GOT3 (cell line): Measurements from ENCODE around the gene PPM1H.
"Not testable (repeated sequence)": the region's sequence is repeated elsewhere in the genome, so short reads cannot be mapped to it uniquely, and the experiment has no call there.

Experiments used
- DNase-seq: peaks from one replicate; lab custom pipeline; 2025; ENCODE audit warnings: mixed read lengths; lab: John Stamatoyannopoulos, UW

PPM1H gene

DNA sequence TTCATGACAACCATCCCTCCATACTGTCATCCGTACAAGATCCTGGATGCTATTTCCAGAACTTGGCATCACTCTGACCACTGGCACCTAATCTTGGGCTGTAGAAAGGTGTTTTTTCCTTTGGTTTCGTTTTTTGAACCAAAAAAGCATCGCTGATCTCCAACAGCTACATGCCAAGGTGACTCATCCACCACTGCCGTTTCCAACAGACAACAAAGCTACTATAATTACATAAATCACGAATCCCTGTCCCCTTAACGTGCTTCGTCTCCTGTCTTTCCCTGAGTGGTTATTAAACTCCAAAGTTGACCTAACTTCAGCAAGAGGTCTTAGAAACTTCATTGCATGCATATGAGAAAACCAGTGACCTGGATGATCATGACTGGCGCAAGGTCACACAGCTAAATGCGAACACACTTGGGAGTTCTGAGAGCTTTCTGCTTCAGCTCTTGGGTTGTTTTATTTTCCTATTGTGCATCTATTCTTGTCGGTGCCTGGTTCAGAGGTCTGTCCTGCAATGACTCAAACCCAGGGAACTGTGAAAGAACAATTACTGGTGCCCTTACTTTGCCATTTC, 99.9 kb downstream of the PPM1H start:
- DNase-seq: no peak

- no peak for DNase-seq
These were observed 100.5 kb downstream of the PPM1H start for GRCh38 chr12:62834406-62834805.

DNA sequence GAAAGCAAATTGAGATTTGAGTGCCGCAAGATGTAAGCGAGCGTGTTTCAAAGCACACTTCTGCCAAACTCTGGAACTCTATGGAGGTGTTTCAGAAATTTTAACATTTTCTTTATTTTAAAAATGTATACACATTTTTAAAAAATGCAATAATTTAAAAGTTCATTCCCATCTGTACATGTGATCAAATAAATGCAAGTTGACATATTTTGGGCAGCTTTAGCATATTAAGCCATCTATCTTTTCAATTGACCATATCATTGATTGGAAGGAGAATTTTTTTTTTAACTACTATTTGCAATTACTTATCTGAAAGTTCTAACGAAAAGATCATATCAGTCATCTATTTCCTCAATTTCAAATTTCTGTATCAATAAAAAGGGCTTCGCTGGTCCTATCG, 101.3 kb downstream of the PPM1H start:
- DNase-seq: no peak

GRCh38 chr12:62832558-62832957, 102.4 kb downstream of the PPM1H start:
- no peak for DNase-seq

DNA sequence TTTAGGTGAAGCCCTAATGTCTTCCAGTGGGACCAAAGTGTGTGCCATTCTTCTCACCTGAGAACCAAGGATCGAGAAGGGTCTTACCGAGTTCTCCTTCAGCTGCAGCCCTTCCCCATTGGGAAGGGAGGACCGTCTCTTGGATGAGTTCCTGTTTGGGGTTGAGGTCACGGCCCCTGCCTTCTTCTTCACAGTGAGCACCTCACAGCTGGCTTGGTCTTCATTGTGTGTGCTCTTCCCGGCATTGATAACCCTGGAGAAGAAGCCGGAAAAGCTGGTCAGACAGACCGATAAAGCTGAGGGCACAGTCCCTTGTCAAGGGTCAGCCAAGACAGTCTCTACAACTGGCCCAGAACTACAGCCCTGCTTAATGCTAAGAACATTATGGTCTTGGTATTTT, 102.9 kb downstream of the PPM1H start:
- DNase-seq: no peak

DNA sequence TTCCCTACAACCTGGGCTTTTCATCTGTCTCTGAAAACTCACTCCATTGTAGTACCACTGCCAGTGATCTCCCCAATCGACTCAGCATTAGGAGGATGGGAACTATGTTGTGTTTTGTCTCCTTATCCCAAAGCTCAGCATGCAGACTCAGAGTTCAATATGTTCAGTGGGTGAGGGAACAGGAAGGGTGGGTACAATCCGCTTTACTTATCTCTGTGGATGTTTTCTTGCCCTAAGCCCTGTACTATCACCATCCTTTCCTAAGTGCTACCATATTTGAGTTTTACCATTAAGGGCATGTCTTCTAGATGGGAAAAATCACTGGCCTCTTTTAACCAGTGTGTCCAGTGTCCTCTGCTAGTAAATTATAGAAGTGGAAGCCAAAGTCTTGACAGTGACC, 107.1 kb downstream of the PPM1H start:
- DNase-seq: no peak

DNA sequence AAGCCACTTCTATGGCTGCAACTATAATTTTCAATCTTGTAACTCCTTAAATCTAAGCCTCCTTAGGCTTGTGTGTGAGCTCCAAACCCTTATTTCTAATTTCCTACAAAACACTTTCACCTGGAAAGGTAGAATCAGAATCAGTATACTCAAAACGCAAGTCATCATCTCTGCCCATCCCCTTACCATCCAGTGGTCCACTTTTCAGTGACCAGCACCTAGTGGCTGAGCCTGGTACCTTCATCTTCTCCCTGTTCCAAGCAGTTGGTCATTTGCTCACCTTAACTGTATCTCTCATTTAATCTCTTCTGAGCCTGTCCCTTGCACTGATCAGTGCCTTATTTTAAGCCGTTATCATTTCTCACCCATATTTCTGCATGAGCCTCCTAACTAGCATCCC, 107.9 kb downstream of the PPM1H start:
- DNase-seq: no peak

DNA sequence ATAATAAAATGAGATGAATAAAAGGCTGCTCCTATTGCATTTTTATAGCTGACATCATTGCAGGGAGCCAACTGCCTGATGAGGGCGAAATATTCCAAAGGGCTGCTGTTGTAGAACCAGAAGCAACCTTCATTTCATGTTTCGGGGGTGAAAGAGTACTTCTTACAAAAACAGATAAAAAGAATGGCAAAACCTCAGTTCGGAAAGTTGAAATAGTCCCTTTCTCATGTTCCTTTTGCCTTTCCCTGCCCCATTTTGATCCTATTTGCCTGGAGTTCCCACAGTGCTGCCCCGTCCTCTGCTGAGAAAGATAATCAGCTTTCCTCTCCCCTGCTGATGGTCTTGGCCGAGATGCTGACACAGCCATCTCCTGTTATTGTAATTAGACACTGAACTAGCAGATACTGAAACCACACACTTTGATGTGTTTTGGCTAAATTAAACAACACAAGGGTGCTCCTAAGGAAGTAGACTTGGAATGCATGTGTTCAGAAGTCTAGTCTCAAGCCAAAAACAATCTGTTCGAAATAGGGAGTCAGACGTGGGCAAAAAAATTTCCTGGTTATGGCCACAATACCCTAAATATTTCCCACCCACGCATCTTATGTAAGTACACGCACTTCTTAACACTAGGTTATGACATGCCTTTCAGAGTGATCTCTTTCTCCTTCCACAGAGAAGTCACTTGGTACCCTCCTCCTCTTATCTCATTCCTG, 117.2 kb downstream of the PPM1H start:
- DNase-seq: no peak

DNA sequence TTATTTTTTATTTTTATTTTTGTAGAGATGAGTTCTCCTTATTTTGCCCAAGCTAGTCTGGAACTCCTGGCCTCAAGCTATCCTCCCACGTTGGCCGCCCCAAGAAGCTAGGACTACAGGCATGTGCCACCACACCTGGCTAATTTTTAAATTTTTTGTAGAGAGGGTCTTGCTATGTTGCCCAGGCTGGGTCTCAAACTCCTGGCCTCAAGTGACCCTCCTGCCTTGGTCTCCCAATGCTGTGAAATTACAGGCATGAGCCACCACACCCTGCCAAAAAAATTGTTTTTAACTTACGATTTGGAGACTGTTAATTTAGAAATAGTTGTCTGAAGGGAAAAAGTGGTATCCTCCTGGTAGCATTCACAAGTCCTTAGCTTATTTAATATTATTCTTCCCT, 120.7 kb downstream of the PPM1H start:
- DNase-seq: no peak

GRCh38 chr12:62813031-62813829, 121.7 kb downstream of the PPM1H start:
- peak; percentile 84 for DNase-seq

- DNase-seq: not testable (repeated sequence)
These were observed 123.5 kb downstream of the PPM1H start for GRCh38 chr12:62811481-62811880.

GRCh38 chr12:62808166-62808879, 126.6 kb downstream of the PPM1H start:
- DNase-seq: no peak

- DNase-seq: no peak
These were observed 128.1 kb downstream of the PPM1H start for GRCh38 chr12:62806893-62807292.

DNA sequence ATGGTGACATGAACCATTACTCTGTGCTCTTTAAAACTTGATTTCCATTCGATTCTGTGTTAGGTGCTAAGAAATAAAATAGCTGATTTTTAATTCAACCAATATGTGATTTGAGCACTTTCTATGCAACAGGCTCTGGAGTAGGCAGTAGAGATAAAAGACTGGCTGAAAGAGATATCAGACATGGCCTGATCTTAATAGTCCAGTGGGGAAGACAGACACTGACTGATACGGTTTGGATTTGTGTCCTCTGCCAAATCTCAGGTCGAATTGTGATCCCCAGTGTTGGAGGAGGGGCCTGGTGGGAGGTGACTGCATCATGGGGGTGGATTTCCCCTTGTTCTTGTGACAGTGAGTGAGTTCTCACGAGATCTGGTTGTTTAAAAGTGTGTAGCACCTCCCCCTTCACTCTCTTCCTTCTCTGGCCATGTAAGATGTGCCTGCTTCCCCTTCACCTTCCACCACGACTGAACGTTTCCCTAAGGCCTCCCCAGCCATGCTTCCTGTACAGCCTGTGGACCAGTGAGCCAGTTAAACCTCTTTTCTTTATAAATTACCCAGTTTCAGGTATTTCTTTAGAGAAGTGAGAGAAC, 128.6 kb downstream of the PPM1H start:
- DNase-seq: no peak

DNA sequence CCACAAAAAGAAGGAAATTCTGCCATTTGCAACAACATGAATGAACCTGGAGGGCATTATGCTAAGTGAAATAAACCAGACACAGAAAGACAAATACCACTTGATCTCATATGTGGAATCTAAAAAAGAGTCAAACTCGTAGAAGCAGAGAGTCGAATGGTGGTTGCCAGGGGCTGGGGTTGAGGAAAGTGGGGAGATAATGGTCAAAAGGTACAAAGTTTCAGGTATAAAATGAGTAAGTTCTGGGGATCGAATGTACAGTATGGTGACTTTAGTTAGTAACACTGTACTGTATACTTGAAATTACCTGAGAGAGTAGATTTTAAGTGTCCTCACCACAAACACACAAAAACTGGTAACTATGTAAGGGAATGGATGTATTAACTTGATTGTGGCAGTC, 129.4 kb downstream of the PPM1H start:
- DNase-seq: no peak

DNA sequence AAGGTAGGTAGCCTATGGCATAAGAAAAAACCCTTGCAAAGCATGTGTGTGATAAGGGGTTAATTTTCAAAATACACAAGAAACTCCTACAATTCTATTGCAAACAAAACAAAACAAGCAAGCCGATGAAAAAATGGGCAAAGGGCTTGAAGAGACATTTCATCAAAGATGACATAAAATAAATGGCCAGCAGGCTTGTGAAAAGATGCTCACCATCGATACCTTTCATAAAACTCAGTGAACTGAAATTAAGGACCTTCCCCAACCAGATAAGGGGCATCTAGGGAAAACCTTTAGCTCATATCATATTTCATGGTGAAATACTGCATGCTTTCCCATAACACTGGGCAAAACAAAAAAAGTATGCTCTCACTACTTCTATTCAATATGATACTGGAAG, 131.2 kb downstream of the PPM1H start:
- DNase-seq: no peak

DNA sequence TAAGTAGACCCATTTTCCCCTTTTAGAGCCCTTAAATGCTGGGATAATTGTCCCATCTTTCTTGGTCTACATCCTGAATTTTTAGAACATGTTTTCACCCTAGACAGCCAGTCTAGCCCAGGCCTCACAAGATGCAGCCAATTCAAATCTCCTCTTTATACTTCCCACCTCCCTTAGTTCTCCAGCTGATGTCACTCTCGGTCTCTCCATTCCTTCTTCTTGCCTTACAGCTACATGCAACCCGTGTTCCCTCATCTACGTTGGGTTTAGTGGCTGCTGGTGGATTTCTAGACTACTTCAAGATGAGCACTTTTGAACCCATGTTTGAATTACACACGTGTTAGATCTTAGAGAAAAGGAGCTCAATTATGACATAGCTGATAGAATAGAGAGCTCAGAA, 132.0 kb downstream of the PPM1H start:
- no peak for DNase-seq

DNA sequence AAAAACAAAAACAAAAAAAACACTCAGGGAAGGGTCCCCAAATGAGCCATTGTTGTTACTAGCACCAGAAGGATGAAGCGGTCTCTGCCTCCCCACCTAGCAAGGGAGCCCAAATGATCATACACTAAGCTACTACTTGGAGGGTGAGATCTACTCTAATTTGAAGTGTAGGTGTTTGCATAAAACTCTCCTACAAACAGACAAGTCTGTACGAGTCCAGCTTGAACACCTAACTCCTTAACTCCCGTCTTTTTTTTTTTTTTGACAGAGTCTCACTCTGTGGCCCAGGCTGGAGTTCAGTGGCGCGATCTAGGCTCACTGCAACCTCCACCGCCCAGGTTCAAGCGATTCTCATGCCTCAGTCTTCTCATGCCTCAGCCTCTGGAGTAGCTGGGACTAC, 132.6 kb downstream of the PPM1H start:
- no peak for DNase-seq

- DNase-seq: no peak
These were observed 133.2 kb downstream of the PPM1H start for GRCh38 chr12:62801796-62802195.

DNA sequence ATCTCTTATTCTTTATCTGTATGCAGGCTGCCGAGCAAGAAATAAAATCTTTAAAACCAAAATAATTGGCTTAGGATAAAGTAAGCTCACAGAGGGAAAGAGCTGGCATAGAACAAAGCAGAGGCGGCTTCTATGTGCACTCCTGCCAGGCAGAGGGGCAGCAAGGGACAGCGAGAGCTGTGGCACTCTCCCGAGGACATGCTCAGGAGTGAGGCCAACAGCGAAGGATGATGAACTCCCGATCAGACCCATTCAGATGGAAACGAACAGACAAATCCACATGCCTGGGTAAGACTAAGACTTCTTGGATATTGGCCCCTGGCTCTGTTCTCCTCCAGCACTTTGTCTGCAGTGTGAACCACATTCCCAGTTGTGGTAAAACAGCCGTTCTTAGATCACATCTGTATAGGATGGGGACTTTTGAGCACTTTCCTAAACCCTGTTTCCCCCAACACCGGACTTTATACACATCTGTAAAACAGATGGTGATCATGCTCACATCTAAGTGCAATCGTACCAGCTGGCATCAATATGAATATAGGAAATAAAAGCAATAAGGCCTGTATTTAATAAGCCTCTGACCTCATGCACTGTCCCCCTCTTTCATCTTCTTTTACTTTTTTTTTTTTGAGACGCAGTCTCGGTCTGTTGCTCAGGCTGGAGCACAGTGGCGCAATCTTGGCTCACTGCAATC, 134.1 kb downstream of the PPM1H start:
- no peak for DNase-seq

DNA sequence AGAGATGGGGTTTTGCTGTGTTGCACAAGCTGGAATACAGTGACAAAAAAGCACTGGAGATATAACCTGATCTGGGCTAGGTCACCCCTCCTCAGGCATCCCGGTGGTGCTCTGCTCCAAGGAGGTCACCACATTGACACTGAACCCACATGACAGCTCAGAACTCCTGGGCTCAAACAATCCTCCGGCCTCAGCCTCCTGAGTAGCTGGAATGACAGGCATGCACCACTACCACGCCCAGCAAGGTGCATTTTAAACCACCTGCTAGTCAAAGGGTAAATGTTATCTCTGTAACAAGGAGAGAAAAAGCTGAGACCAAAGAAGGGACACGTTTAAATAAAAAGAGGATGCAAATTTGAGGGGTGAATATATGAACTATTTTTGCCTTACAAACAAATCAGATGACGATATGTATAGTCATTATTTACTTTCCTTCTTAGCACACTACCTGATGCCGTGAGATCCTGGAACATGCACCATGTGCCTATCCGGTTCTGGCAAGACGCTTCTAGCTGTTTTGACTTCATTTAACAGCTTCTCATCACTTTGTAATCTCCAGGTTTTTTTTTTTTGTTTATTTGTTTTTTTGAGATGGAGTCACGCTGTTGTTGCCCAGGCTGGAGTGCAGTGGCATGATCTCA, 135.1 kb downstream of the PPM1H start:
- no peak for DNase-seq
